CD4-positive, alpha-beta T cell treated with Interferon gamma for 1 hour (primary cell): Measurements from ENCODE around the gene TMEM126A.
"Not testable (repeated sequence)": the region's sequence is repeated elsewhere in the genome, so short reads cannot be mapped to it uniquely, and the experiment has no call there.

Source experiments
- DNase-seq: peaks from one replicate; pipeline ENCODE4 v3.0.0-alpha.2; 2020

The TMEM126A gene

DNA sequence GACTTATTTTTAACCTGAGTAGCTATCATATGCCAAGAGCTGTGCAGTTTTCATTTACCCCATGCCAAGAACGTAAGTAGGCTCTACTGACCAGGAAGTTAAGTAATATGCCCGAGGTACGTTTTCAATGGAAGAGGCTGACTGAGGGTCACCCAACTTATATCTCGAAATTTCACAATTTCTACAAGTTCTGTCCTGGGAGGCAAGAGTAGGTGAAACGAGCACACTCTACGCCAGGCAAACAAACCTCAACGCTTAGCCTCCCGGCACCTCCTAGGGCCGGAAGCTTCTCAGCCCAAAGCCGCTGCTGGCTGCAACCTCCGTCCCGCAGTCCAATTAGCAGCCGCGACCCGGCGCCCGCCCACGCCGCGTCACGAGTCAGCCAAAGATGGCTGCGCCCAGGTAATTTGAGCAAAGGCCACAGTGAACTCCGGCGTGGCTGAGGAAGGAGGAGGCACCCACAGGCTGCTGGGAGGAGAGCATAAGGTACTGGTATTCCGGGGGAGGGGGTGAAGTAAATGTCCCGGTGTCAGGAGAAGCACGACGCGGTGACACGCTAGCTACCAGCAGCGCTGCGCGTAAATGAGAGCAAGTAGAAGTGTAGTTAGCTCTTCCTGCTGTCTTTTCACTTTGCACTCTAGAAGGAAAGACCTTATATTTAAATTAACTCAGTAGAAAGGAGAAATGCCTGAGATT is at the start of gene TMEM126A:
TSS of gene TMEM126A (plus strand) at position 364 of the 696 bp plus-strand sequence. CDS start 2,289 bp downstream, outside the sequence.
- peak; percentile 85 for DNase-seq

GRCh38 chr11:85599083-85599482 is 48.7 kb upstream of the TMEM126A start:
- DNase-seq, result no peak

- no peak for DNase-seq
Observed at GRCh38 chr11:85602526-85603213, 45.1 kb upstream of the TMEM126A start.

DNA sequence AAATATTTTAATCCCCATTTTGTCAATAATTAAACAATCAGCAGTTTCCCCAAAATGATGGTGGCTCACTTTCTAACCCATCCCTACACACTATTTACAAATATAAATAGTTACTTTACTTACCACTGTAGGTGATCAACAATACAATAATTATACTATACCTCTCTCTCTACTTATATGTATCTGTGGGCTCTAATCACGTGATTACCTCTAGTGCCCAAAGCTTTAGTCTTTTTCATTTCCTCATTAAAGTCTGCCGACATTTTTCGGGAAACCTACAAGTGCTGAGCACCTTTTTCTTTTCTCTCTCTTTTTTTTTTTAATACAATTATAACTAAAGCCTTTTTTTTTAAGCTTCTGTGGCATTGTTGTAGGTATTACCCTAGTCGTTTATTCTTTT is 44.5 kb upstream of the TMEM126A start:
- DNase-seq, result no peak

DNA sequence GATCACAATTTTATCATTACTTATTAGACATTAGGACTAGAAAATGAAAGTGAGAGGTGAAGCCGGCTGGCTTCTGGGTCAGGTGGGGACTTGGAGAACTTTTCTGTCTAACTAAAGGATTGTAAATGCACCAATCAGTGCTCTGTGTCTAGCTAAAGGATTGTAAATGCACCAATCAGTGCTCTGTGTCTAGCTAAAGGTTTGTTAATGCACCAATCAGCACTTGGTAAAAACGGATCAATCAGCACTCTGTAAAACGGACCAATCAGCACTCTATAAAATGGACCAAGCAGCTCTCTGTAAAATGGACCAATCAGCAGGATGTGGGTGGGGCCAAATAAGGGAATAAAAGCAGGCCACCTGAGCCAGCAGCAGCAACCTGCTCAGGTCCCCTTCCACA is 41.5 kb upstream of the TMEM126A start:
- not testable (repeated sequence) for DNase-seq

DNA sequence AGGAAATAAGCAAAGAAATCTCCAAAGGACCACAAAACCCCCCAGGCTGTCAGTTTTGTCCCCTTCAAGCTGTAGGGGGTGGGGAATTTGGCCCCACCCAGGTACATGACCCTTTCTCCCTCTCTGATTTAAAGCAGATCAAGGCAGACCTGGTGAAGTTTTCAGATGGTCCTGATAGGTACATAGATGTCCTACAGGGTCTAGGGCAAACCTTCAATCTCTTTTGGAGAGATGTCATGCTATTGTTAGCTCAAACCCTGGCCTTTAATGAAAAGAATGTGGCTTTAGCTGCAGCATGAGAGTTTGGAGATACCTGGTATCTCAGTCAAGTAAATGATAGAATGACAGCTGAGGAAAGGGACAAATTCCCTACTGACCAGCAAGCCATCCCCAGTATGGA is 39.1 kb upstream of the TMEM126A start:
- not testable (repeated sequence) for DNase-seq

DNA sequence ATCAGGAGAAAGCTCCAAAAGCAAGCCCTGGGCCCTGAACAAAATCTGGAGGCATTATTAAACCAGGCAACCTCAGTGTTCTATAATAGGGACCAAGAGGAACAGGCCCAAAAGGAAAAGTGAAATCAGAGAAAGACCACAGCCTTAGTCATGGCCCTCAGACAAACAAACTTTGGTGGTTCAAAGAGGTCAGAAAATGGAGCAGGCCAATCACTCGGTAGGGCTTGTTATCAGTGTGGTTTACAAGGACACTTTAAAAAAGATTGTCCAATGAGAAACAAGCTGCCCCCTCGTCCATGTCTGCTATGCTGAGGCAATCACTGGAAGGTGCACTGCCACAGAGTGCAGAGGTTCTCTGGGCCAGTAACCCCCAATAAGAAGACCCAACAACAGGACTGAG is 38.5 kb upstream of the TMEM126A start:
- DNase-seq, result not testable (repeated sequence)

GRCh38 chr11:85611643-85612042 is 36.1 kb upstream of the TMEM126A start:
- not testable (repeated sequence) for DNase-seq

DNA sequence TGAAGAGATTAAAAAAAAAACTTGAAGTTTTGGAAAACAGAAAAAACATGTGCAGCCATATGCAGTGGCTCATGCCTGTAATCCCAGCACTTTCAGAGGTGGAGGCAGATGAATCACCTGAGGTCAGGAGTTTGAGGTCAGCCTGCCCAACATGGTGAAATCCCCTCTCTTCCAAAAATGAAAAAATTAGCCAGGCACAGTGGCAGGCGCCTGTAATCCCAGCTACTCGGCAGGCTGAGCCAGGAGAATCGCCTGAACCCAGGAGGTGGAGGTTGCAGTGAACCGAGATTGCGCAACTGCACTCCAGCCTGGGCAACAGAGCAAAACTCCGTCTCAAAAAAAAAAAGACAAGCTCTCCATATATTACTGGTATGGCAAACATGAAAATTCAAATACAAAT is 28.3 kb upstream of the TMEM126A start:
- no peak for DNase-seq

DNA sequence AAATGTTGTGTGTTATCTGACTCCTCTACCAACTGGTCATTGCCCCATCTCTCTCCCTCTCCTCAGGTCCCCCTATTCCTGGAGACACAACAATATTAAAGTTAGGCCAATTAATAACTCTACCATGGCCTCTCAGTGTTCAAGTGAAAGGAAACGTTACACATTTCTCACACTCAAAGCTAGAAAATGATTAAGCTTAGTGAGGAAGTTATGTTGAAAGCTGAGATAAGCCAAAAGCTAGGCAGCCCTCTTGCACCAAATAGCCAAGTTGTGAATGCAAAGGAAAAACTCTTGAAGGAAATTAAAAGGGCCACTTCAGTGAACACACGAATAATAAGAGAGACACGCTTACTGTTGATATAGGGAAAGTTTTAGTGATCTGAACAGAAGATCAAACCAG is 27.5 kb upstream of the TMEM126A start:
- DNase-seq, result no peak

DNA sequence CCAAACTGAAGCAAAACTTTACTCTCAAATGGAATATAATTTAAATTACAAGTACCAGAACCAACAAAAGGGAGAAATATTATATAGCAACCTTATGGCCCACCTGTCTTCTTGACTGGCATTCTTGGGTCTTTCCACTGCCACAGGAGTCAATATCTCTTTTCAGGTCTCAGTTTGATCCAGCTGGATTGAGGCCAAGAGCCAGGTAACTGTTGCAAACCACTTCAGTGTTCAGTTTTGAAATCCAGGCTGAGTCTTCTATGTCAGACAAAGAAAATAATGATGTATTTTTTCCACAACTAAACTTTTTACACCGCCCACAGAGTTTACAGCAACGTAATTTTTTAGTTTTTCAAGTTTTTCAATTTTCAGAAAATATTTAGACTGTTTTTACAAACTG is 21.3 kb upstream of the TMEM126A start:
- DNase-seq, result no peak

- no peak for DNase-seq
Observed at GRCh38 chr11:85627332-85627997, 20.3 kb upstream of the TMEM126A start, which contains the start of gene DLG2. Gene DLG2 (minus strand): TSS chr11:85627344.

DNA sequence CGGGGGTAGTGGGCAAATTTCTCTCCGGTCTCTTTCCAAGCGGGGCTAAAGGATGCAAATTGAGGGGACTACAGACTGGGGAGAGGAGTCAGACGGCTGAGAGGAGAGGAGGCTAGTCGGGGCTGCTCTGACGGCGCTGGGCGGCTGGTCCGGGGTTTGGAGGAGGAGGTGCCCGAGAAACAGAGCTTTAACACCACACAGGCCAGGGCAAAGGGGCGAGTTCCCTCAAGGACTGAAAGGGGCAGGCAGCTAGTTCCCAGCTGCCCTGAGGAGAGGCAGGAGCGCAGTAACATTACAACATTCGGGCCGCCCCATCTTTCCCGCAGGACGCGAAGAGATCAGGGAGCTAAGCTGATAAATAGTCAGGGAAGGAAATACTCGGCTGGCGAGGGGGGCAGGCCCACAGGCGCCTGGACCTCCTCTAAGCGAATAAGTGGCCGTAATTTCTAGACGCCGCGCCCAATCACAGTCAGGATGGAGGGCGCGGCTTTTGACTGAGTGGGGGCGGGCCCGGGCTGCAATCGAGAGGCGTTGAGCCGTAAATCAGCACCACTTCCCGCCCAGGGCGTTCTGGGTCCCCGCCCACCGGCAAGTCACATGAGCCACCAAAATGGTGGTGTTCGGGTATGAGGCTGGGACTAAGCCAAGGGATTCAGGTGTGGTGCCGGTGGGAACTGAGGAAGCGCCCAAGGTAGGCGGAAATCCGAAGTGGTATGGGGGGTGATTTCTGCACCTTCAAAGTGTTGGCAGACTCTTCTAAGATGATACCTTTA is 19.6 kb upstream of the TMEM126A start, which contains the start of gene TMEM126B:
TSS of gene TMEM126B (plus strand) at position 596 of the 773 bp plus-strand sequence. CDS start at position 611, 15 bp downstream.
- peak; percentile 92 for DNase-seq

DNA sequence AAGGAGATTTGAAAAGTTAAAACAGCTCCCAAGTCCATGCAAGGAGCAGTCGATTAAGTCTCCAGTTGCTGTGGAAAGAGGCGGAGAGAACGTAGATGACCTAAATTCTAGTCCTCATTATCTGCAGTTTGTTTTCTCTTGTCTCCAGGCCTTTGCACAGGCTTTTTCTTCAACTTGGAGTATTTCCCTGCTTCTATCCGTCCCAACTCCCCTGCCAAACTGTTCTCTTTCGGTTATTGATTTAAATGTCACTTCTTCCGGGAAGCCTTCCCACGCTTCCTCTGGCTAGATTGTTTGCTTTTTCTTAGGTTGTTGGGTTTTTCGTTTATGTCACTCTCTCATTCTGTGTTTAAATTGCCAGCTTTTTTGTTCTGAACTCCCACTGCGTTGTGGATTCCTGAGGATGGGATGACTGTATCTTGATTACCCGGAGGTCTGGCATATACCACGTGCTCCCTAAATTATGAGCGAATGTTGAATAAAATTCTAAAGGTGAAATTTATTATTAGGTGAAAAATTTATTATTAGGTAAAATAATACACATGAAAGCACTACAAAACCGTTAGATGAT is 18.9 kb upstream of the TMEM126A start:
- no peak for DNase-seq

GRCh38 chr11:85634747-85635146 is 13.0 kb upstream of the TMEM126A start:
- DNase-seq, result no peak

- no peak for DNase-seq
Observed at GRCh38 chr11:85643191-85643614, 4.6 kb upstream of the TMEM126A start.

DNA sequence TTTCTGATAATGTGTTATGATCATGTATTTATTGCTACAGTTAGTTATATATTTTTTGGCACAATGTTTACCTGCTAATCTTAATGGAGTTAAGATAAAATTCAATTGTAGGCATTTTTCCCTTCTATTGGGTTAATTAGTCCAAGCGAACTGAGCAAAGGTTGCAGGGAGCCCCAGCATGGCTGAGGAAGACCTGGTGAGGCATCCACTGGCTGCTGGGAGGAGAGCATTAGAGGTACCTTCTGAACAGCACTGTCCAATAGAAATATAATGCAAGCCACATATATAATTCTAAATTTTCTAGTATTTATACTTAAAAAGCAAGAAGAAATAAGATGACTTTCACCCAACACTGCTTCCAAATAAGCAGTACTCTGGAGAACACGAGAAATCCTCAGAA is 689 bp upstream of the TMEM126A start:
- DNase-seq, result no peak

DNA sequence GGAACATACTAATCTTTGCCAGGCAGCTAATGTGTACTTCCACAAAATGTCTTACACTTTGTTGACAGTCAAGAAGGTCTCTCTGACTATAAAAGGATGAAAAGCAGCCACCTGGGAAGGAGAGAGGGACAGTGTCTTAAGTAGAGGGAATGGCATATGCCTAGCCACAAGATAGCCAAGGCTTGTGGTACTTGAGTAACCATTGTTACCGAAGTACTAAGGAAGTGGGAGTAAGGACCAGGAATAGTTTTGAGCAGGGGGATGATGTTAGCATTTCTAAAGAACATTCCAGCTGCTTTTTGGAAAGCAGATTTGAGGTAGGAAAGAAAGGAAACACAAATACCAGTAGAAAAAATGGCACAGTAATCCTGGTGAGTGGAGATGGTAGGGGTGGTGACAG is 3.4 kb downstream of the TMEM126A start:
- no peak for DNase-seq

DNA sequence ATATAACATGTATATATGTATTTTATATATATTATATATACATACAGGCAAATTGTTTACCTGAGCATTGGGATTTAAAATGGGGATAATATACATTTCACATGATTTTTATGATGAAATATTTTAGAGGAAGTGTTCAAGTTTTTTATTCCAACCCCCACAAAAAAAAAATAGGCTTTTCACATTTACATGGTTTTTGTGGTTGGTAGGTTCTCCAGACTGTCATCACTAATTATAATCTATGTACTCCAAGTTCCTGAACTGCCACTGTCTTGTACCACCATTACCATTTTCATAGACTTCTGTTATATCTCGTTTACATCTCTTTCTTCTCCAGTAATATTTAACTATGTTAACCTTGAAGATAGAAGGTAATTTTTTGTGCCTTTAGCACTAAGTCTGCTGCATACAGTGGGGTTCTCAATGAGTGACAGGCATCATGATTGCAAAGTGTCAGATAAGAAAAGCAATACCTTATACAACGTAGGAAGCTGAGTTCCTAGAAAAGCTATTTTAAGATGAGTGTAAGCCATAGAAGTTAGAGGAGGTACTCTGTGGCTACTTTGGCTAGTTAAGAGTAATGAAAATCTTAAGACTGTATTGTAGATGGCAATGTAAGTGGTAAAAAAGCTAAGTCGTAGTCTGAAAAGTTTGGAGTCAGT is 5.2 kb downstream of the TMEM126A start:
- no peak for DNase-seq

DNA sequence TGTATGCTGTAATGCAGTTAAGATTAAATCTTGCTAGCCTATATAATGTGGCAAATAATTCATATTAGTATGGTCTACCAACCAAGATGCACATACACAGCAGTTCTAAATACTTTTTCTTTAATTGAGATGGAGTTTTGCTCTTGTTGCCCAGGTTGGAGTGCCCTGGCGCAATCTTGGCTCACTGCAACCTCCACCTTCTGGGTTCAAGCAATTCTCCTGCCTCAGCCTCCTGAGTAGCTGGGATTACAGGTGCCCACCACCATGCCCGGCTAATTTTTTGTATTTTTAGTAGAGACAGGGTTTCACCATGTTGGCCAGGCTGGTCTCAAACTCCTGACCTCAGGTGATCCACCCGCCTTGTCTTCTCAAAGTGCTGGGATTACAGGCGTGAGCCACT is 6.6 kb downstream of the TMEM126A start:
- DNase-seq, result not testable (repeated sequence)

DNA sequence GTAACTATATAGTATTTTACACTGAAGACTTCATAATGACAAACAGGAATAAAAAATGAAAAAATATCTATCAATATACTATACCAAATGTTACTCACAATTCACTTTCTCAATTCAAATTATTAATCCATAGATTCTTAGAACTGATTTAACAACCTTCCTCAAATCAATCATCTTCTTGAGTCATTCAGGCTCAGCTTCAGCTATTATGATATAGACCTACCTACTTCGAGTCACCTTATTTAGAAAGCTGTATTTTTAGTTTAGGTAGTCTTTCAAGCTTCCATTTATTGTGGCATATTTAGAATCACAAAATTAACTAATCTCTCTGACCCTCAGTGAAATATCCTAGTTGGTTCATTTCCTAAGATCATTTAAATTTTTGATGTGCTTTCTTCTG is 9.0 kb downstream of the TMEM126A start:
- no peak for DNase-seq

DNA sequence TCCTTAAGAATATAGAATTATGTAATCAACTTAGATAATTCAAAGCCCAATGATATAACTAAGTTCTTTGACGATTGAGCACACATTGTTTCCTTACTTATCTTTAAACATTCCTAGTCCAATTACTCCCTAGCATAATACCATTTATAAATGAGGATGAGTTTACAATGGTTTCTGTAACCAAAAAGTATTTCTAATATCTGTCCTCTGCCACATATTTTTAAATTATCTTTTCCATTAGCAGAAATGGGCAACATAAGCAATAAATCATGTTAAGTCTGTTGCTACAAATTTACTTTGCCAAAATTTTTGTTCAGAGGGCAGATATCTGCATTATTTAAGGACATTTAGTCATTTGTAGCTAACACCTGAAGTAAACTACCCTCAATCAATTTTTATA is 10.4 kb downstream of the TMEM126A start:
- no peak for DNase-seq
